Astrocyte of the spinal cord (primary cell): ENCODE data around the gene TBX1.

ENCODE experiments used
- DNase-seq: peaks from one replicate; pipeline ENCODE4 v3.0.0; 2011; ENCODE audit warnings: low read depth, low spot score
- H3K4me3 ChIP-seq: 2 replicates; pipeline ENCODE4 v1.5.1; 2011; ENCODE audit warnings: low read depth, mild to moderate bottlenecking, low read length, moderate library complexity
- in situ Hi-C: cut with HindIII; loops from 2 replicates; pipeline ENCODE4 v1.10.0; 2017; ENCODE audit warnings: low sequenced_read_pairs
- TF ChIP-seq, protein P1 (sequence below): IDR thresholded peaks from 2 replicates; pipeline ENCODE4 v1.5.1; 2012; ENCODE audit warnings: low read depth, mild to moderate bottlenecking, low read length, inconsistent platforms

The TBX1 gene

DNA sequence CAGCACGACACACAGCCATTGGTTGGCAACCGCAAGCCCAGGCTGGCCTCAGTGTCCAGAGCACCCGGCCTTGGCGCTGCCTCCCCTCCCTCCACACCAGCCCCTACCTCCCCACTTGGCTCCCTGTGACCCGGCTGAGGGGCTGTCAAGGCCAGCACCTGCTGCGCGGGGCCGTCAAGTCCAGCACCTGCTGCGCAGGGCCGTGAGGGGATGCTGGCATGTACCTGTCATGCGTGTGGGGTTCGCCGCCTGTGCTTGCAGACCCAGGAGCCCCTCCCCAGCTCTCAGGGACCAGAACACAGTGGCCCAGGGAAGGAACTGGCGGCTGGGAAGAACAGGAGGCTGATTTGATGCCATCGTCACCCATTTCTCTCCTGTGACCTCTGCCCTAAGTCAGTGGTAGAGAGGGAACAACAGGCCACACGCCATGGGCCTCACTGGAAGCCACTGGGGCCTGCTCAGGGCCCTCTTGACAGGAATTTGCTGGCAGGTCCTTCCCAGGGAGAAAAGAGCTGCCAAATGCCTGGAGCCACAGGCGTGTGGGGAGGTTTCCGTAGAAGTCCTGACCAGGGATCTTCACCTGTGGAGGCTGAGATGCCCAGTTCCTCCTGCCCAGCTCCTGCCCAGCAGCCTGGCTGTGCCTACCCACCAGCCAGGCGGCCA, 37.6 kb downstream of the TBX1 start:
- in situ Hi-C loops, result no loop called here
- no peak for DNase-seq
- TF ChIP-seq, protein P1, sequence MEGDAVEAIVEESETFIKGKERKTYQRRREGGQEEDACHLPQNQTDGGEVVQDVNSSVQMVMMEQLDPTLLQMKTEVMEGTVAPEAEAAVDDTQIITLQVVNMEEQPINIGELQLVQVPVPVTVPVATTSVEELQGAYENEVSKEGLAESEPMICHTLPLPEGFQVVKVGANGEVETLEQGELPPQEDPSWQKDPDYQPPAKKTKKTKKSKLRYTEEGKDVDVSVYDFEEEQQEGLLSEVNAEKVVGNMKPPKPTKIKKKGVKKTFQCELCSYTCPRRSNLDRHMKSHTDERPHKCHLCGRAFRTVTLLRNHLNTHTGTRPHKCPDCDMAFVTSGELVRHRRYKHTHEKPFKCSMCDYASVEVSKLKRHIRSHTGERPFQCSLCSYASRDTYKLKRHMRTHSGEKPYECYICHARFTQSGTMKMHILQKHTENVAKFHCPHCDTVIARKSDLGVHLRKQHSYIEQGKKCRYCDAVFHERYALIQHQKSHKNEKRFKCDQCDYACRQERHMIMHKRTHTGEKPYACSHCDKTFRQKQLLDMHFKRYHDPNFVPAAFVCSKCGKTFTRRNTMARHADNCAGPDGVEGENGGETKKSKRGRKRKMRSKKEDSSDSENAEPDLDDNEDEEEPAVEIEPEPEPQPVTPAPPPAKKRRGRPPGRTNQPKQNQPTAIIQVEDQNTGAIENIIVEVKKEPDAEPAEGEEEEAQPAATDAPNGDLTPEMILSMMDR, result no peak
- H3K4me3 ChIP-seq, result no peak overlapping the region

DNA sequence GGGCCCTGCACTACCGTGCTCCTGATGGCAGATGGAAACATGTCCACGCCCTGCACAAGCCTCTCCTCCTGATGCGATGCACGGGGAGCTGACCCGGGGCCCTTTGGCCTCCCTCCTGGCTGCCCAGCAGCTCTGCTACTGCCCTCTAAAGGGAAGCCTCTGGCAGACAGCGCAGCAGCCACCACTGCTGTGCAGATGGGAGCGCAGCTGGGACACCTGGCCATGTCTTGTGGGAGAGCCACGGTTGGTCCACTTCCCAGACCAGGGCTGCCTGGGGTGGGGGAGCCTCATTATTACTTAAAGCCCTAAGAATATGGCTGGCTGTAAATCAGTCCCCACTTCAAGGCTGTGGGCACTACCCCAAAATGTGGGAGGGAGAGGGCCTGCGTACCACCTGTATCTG, 38.3 kb downstream of the TBX1 start:
- in situ Hi-C loops, result no loop called here
- DNase-seq, result no peak
- H3K4me3 ChIP-seq, result no peak overlapping the region
- TF ChIP-seq, protein P1, result no peak

DNA sequence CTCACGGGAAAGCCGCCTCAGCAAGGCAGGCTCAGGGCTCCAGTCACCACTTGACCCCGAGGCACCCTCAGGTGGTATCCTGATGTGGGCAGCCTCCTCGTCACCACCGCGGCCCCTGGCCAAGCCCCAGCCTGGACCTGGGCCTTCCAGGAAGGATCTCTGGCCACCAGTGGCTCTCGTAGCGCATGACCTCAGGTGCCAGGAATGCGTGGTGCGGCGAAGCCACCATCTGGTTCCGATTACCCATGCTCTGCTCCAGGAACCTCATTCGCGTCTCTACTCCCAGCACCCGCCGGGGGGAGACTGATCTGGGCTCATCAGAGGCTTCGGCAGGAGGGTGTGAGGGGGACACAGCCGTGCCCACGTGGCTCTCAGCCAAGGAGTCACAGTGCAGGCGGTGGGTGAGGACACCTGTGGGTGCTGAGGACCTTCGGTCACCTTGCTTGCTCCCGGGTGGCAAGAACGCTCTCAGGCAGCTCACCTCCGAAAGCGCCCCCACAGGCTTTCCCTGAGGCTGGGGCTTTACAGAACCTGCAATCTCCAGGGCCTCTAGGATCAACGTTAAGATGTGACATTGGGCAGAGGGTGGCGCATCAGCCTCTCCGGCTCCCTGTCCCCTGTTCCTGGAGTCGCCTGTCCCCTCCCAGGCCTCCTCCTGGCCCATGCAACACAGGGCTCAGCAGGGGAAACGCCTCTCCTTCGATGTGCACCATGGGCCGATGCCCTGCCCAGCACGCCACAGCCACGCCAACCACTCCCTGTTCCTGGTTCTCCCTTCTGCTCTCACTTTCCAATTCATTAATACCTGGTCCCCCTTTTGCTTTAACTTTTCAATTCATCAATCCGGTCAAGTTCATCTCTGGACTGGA, 39.0 kb downstream of the TBX1 start:
- TF ChIP-seq, protein P1, result no peak
- in situ Hi-C loops, result no loop called here
- no peak overlapping the region for H3K4me3 ChIP-seq
- DNase-seq, result peak; percentile 94

DNA sequence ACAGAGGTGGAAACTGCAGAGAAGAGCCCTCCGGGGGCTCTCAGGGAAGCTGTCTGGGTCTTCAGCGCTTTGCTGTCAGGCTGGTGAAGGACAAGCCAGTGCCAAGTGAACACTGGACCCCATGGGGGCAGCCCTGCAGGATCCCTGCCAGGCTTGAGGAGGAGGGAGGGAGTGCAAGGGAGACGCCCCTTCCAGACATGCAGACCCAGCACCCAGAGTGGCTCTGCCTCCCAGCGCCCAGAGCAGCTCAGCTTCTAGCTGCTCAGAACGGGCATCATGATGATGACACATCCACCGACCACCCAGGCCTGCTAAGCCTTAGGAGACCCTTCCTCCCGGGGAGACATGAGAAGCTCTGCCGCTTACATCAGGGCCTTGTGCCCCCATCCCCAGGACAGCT, 39.7 kb downstream of the TBX1 start:
- H3K4me3 ChIP-seq, result no peak overlapping the region
- no peak for DNase-seq
- in situ Hi-C loops, result no loop called here
- TF ChIP-seq, protein P1, result no peak

DNA sequence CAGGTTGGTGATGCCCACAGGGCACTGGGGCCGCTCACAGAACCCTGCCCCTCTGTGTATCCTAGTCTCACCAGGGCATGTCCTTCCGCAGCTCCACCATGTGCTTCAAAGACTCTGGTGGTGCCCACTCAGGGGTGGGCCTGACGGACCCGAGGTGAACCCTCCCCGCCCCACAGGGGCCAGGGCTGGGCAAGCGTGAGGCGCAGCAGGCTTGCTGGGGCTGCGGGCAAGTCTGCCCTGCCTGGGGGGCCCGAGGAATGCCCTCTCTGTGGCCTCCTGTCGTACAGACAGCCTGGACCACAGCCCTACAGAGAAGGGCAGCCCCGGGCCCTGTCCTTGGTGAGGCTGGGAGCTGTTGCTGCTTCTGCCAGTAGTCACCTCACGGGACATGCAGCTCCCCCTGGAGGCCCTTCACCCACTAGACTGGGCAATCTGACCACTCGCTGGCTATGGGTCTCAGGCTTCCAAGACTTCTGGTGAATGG, 40.2 kb downstream of the TBX1 start:
- DNase-seq, result peak; percentile 26
- TF ChIP-seq, protein P1, result peak; percentile 57
- in situ Hi-C loops, result no loop called here
- H3K4me3 ChIP-seq, result no peak overlapping the region

DNA sequence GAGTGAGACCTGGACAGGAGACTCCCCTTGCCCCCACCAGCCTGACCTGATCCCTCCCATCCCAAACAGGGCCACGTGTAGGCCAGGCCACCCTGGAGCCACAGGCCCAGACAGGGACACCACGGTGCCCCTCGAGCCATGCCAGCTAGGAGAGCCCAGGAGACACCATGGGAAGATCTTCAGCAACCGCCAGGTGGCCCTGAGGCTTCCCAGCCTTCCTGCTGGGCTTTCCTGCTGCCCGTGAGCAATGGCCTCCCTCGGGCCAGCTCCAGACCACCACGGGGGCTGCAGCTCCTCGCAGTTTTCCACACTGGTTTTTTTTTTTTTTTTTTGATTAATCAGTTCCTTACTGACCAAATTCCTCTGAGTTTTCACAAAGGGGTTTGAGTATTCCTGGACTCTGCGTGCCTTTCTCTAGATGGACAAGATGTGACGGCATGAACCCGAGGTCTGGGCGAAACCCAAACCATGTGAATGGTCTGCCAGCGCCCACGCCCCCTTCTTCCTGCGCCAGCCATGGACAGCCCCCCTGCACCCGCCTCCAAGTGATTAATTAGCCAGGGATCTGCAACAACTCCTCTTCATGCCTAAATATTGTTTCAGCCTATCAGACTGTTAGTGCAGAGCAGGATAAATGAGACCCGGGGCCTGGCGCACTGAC, 40.9 kb downstream of the TBX1 start:
- DNase-seq, result no peak
- no peak overlapping the region for H3K4me3 ChIP-seq
- in situ Hi-C loops, result no loop called here
- TF ChIP-seq, protein P1, result no peak
